ENCODE data around the gene ERVK3-1.

The ERVK3-1 gene

GRCh38 chr19:58332697-58333096 lies 27.5 kb downstream of the ERVK3-1 start:
- no peak for TF ChIP-seq CTCF (IDR thresholded peaks at IDR 0.05; ENCODE audit: low read depth, low read length)
- no peak overlapping the region for H3K4me3 ChIP-seq (ENCODE audit: low read depth, low read length)

GRCh38 chr19:58334691-58335249 lies 29.6 kb downstream of the ERVK3-1 start:
- H3K4me3 ChIP-seq (ENCODE audit: low read depth, low read length) = no peak overlapping the region
- TF ChIP-seq CTCF (IDR thresholded peaks at IDR 0.05; ENCODE audit: low read depth, low read length) = no peak

- no peak for TF ChIP-seq CTCF (IDR thresholded peaks at IDR 0.05; ENCODE audit: low read depth, low read length)
- no peak overlapping the region for H3K4me3 ChIP-seq (ENCODE audit: low read depth, low read length)
Observed at GRCh38 chr19:58335630-58336029, 30.5 kb downstream of the ERVK3-1 start.

- TF ChIP-seq CTCF (IDR thresholded peaks at IDR 0.05; ENCODE audit: low read depth, low read length) = no peak
- H3K4me3 ChIP-seq (ENCODE audit: low read depth, low read length) = no peak overlapping the region
Observed at GRCh38 chr19:58336216-58336615, 31.0 kb downstream of the ERVK3-1 start.

- H3K4me3 ChIP-seq (ENCODE audit: low read depth, low read length) = no peak overlapping the region
- TF ChIP-seq CTCF (IDR thresholded peaks at IDR 0.05; ENCODE audit: low read depth, low read length) = no peak
Observed at GRCh38 chr19:58336820-58337219, 31.6 kb downstream of the ERVK3-1 start.

GRCh38 chr19:58338336-58338735 lies 33.2 kb downstream of the ERVK3-1 start:
- no peak for TF ChIP-seq CTCF (IDR thresholded peaks at IDR 0.05; ENCODE audit: low read depth, low read length)
- no peak overlapping the region for H3K4me3 ChIP-seq (ENCODE audit: low read depth, low read length)

GRCh38 chr19:58338825-58339558 lies 33.8 kb downstream of the ERVK3-1 start:
- no peak overlapping the region for H3K4me3 ChIP-seq (ENCODE audit: low read depth, low read length)
- TF ChIP-seq CTCF (IDR thresholded peaks at IDR 0.05; ENCODE audit: low read depth, low read length) = no peak
